ENCODE measurements around the gene IMP3.

DNA sequence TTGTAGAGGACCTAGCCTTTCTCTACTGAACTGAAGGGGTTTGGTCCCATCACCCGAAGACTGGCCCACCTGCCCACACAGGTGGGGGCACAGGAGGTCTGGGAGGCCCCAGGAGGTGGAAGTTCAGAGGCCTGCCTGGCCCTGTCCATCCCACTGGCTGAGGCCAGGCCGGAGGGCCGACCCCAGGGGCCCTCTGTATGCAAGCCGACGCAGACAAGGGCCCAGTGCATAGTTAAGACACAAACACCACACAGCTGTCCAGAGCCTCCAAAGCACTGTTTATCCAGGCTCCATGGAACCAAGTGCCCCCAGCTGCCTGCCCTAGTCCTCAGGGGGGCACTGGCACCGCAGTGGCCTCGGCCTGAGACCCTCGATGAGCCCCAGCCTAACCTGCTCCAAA, 34.3 kb upstream of the IMP3 start:
- no peak for TF ChIP-seq CTCF (conservative IDR thresholded peaks at IDR 0.05; ENCODE audit: low read depth, low read length)
- TF ChIP-seq EZH2 (IDR thresholded peaks at IDR 0.05; ENCODE audit: borderline replicate concordance, low read depth, low read length, poor library complexity, severe bottlenecking): no peak
